Measurements from ENCODE around the gene USP10. TPM values are rescaled to one million over a fixed set of nuclear protein-coding genes. Genes with fewer than 3 reads are reported as not detected.
"Not testable (repeated sequence)": the region's sequence is repeated elsewhere in the genome, so short reads cannot be mapped to it uniquely, and the experiment has no call there.

Gene USP10
- polyA plus RNA-seq, 3 donors: 107 to 118 (median 115) TPM

DNA sequence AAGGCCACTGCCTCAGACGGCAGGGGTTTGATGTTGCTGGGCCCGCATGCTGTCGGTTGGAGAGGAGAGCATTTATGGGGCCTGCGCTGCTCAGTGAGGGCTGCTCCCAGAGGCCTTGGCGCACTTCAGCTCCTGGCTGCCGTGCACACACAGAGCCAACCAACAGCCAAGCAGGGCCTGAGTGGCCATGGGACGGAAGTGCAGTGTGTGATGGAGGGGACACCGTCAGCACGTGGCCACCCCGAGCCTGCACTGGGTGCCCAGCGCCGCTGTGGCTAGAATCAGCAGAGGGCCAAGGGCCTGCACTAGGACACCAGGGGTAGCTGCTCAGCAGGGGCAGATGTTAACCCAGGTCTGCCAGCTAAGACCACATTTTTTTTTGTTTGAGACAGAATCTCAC, 29.7 kb upstream of the USP10 start:
- no peak for DNase-seq

GRCh38 chr16:84672276-84673202, 27.3 kb upstream of the USP10 start:
- no peak for DNase-seq

DNA sequence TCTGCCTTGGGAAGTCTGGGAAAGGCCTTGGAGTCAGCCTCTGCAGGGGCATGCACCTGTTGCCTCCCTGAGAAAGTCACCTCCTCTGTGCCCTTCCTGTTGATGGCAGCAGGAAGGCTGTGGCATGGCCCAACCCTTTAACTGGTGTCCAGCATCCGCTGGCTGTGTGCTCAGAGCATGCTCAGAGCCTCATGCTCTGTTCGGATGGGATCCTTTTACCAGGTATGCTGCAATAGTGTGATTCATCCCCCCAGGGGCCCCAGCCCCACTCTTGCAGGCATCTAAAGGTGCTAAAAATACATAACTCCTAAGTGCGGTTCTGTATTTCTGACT, 26.6 kb upstream of the USP10 start:
- no peak for DNase-seq

DNA sequence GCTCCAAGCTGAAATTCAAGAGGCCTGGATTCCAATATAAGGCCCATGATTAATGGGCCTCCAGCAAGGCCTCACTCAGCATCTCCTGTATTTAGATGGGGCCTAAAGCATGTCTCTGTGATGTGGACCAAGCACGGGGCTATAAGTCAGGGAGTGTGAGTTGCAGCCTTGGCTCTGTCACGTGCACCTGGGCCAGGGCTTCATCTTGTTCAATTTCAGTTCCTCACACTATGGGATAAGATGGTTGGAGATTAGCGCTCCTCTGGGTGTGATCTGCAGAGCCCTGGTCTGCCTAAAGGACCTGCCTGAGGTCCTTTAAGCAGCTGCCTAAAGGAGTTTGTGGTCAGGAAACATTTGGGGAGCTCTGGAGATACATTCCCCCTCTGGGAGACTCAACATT, 26.2 kb upstream of the USP10 start:
- DNase-seq: no peak

GRCh38 chr16:84675423-84675822, 24.4 kb upstream of the USP10 start:
- no peak for DNase-seq

- no peak for DNase-seq
Measured at GRCh38 chr16:84675884-84676283, 23.9 kb upstream of the USP10 start.

GRCh38 chr16:84677017-84677803, 22.6 kb upstream of the USP10 start:
- no peak for DNase-seq

DNA sequence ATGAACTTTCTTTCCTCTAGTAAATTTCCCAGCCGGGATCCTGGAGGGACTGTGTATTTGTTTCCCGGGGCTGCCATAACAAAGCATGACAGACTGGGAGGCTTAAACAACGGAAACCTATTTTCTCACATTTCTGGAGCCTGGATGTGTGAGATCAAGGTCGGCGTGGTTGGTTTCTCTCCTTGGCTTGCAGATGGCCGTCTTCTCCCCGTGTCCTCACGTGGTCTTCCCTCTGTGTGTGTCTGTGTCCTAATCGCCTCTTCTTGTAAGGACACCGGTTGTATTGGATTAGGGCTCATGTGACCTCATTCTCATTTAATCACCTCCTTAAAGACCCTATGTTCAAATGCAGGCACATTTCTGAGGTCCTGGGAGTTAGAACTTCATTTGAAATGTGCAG, 22.0 kb upstream of the USP10 start:
- no peak for DNase-seq

GRCh38 chr16:84678541-84678940, 21.3 kb upstream of the USP10 start:
- no peak for DNase-seq

GRCh38 chr16:84680165-84680842, 19.5 kb upstream of the USP10 start:
- no peak for DNase-seq

DNA sequence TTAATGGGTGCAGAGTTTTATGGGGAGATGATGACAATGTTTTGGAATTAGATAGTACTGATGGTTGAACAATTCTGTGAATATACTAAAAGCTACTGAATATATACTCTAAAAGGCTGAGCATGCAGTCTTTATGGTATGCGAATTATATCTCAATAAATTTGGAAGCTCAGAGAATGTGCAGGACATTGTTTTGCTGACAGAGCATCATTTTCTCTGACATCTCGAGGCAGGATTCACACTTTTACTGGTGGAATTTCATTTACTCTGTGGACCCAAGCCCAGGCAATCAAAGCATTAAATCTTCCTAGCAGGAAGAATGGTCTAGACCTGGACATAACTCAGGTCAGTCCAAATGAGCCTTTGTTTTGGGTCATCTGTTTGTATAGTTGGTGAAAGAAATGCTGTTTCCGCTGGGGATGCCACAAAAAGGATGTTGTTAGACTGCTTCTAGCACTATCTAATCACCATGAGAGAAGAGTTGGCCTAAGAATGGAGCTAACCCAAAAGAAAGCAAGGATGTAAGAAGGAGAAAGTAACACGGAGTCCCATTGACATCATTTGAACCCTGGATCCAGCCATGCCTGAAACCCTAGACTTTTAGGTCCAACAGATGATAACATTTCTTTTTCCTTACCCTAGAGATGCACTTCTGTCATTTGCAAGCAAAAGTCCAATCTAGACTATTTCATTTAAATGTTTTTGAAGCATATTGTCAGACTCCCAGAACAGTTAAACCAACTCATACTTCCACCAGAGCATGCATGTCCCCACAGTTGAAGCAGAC, 18.8 kb upstream of the USP10 start:
- DNase-seq: no peak

DNA sequence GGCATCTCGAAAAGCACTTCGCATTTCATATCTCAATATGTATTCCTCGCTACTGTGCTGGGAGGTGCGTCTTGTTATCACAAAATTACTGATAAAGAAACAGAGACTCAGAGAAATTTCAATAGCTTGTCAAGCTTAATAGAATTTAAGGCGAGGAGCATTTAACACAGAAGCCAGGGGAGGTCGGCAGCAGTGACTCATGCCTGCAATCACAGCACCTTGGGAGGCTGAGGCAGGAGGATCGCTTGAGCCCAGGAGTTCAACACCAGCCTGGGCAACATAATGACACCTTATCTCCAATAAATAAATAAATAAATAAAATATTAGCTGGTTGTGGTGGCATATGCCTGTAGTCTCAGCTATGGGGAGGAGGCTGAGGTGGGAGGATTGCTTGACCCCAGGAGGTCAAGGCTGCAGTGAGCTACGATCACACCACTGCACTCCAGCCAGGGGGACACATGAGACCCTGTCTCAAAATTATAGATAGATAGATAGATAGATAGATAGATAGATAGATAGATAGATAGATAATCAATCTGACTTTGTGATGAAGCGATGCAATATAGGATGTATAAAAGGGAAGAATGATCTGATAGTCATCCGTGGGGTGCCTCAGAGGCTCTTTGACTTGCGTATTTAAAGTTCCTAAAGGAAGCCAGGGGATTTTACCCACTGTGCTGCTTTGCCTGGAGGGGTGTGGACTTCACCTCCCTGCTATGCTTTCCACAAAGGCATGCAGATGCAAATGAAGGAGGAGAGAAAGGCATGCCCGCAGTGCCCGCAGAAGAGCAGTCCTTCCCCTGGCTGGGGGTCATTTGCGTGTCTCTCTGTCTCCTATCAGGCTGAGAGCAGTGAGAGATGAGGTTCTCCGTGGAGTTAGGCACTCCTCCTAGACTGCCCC, 15.9 kb upstream of the USP10 start:
- no peak for DNase-seq

DNA sequence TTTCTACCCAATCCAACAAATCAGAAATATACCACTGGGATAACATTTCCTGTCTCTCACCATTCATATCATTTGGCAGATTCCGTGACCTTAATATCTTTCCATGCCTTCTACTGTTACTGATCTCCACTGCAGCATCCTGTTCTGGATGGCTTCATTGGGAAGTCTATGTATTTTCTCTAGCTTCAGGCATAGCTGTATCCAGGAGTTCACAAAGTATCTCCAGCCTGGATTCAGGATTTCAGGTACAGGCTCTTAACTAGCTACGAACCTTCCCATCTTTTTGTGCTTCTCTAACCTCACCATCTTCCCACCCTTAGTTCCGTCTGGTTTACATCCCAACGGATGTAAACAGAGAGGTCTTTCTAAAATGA, 15.2 kb upstream of the USP10 start:
- no peak for DNase-seq

GRCh38 chr16:84685210-84685609, 14.6 kb upstream of the USP10 start:
- no peak for DNase-seq

DNA sequence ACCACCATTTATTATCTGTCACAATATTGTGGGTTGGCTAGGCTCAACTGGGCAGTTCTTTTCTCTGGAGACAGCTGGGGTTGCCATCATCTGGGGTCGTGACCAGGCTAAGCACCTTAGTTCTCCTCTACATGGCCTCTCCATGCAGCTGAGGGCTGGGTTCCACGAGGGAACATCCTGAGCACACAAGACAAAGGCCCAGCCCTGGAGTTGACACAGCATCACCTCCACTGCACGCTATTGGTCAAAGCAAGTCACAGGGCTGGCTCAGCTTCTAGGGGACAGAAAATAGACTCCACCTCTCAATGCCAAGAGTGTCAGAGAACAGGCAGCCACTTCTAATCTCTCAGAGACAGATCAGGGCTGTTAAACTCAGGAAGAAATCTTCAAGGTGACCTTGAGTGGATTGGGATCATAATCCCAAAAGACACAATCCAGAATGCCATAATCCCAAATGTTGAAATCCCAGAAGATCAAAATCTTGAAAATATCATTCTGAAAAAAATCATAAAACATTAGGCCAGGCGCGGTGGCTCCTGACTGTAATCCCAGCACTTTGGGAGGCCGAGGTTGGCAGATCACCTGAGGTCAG, 13.0 kb upstream of the USP10 start:
- no peak for DNase-seq

DNA sequence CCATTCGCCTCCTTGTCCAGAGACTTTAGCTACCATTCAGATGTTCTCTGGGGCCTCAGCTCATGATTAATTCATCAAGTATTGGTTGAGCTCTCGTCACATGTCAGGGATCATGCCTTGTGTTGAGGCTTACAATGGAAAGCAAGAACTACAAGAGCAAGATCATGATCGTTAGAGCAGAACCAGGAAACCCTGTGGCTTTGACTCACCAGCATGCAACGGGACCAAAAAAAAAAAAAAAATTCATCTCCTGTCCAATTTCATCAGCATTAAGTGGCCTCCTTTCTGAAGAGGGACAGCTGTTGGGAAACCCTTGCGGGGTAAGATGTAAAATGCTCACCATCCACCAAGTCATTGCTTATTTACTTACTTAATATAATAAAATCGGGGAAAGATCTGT, 12.1 kb upstream of the USP10 start:
- no peak for DNase-seq

- not testable (repeated sequence) for DNase-seq
Measured at GRCh38 chr16:84688163-84688562, 11.6 kb upstream of the USP10 start.

DNA sequence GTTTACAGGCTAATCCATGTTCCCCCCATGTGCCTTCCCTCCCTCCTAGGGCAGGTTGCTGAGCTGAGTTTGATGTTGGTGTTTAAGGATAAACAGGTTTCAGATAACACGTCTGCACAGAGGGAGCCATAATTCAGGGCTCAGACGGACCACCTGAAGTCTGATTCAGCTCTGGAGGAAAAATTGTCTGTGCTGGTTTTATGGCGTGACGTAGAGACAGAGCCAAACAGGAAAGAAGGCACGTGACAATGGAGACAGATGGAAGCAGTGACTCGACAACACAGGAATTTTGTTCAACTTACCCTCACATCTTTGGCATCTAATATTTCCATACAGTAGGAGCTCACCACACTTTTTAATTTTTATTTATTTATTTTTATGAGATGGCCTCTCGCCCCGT, 10.7 kb upstream of the USP10 start:
- peak; percentile 61 for DNase-seq

- DNase-seq: no peak
Measured at GRCh38 chr16:84690088-84690819, 9.5 kb upstream of the USP10 start.
